C4-2B (cell line): ENCODE data around the gene KCNJ1.

Experiments used
- CTCF ChIP-seq: fragments of 450-650 bp; conservative IDR thresholded peaks from 2 replicates; pipeline ENCODE4 v1.5.1; 2017; ENCODE audit warnings: mild to moderate bottlenecking
- ZFX ChIP-seq: fragments of 450-650 bp; IDR thresholded peaks from 2 replicates; pipeline ENCODE4 v1.6.1; 2017

- no peak for TF ChIP-seq CTCF
- no peak for TF ChIP-seq ZFX
These were observed 10.6 kb upstream of the KCNJ1 start for GRCh38 chr11:128877726-128878125.
